ENCODE measurements around the gene LRRC59.
A peak's percentile ranks its signal among the peaks of the same experiment; 100 is the strongest.

LRRC59 gene

GRCh38 chr17:50375858-50376538 is 21.3 kb downstream of the LRRC59 start:
- no peak for DNase-seq (ENCODE audit: low read depth)
- H3K4me3 ChIP-seq (ENCODE audit: low read depth, low read length), result no peak overlapping the region
- in situ Hi-C loops (cut with HindIII; ENCODE audit: low sequenced_read_pairs), result no loop called here
- TF ChIP-seq CTCF (IDR thresholded peaks at IDR 0.05; ENCODE audit: low read depth, low read length, missing control alignments), result no peak

- TF ChIP-seq CTCF (IDR thresholded peaks at IDR 0.05; ENCODE audit: low read depth, low read length, missing control alignments), result no peak
- no peak for DNase-seq (ENCODE audit: low read depth)
- in situ Hi-C loops (cut with HindIII; ENCODE audit: low sequenced_read_pairs), result no loop called here
- H3K4me3 ChIP-seq (ENCODE audit: low read depth, low read length), result peak overlapping the region; percentile 95
These were observed 23.6 kb downstream of the LRRC59 start for GRCh38 chr17:50373705-50374104.

GRCh38 chr17:50372758-50373556 is 24.4 kb downstream of the LRRC59 start, which contains the start of the genes EME1 and MRPL27:
TSS of gene EME1 (plus strand) at chr17:50373229. CDS start at chr17:50375209, 1,980 bp downstream.
TSS of gene MRPL27 (minus strand) at chr17:50373184. CDS start at chr17:50373170, 14 bp downstream.
- TF ChIP-seq CTCF (IDR thresholded peaks at IDR 0.05; ENCODE audit: low read depth, low read length, missing control alignments), result no peak
- DNase-seq (ENCODE audit: low read depth), result peak; percentile 68
- in situ Hi-C loops (cut with HindIII; ENCODE audit: low sequenced_read_pairs), result no loop called here

GRCh38 chr17:50372222-50372757 is 25.0 kb downstream of the LRRC59 start:
- TF ChIP-seq CTCF (IDR thresholded peaks at IDR 0.05; ENCODE audit: low read depth, low read length, missing control alignments), result no peak
- no peak for DNase-seq (ENCODE audit: low read depth)
- H3K4me3 ChIP-seq (ENCODE audit: low read depth, low read length), result peak overlapping the region; percentile 95
- in situ Hi-C loops (cut with HindIII; ENCODE audit: low sequenced_read_pairs), result no loop called here

More at GRCh38 chr17:50372758-50373556, 24.4 kb downstream of the LRRC59 start, which contains the start of the genes EME1 and MRPL27:
- H3K4me3 ChIP-seq (ENCODE audit: low read depth, low read length), result peak within 1 kb of the TSS; percentile 95

GRCh38 chr17:50371526-50371925 is 25.8 kb downstream of the LRRC59 start:
- peak overlapping the region; percentile 95 for H3K4me3 ChIP-seq (ENCODE audit: low read depth, low read length)

More at GRCh38 chr17:50371526-50371925, 25.8 kb downstream of the LRRC59 start:
- in situ Hi-C loops (cut with HindIII; ENCODE audit: low sequenced_read_pairs), result no loop called here
- TF ChIP-seq CTCF (IDR thresholded peaks at IDR 0.05; ENCODE audit: low read depth, low read length, missing control alignments), result no peak
- no peak for DNase-seq (ENCODE audit: low read depth)
